ENCODE measurements around the gene CAMKK2.
"Not testable (repeated sequence)": the region's sequence is repeated elsewhere in the genome, so short reads cannot be mapped to it uniquely, and the experiment has no call there.

DNA sequence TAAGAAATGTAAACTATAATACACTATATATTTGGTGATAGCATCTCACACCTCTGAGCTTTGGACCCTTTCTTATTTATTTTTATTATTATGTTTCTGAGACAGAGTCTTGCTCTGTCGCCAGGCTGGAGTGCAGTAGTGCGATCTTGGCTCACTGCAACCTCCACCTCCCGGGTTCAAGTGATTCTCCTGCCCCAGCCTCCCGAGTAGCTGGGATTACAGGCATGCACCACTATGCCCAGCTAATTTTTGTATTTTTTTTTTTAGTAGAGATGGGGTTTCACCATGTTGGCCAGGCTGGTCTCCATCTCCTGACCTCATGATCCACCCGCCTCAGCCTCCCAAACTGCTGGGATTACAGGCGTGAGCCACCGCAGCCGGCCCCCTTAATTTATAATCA lies 10.9 kb upstream of the CAMKK2 start:
- TF ChIP-seq NFE2L2 (IDR thresholded peaks at IDR 0.05; ENCODE audit: low read depth, low read length); BHLHE40 (IDR thresholded peaks at IDR 0.05; ENCODE audit: low read depth, low read length); POLR2A (IDR thresholded peaks at IDR 0.05; ENCODE audit: low read depth, low read length); MXI1 (IDR thresholded peaks at IDR 0.05; ENCODE audit: borderline replicate concordance, low read depth, low read length); RFX5 (IDR thresholded peaks at IDR 0.05; ENCODE audit: low read depth, low read length): not testable (repeated sequence)
- TF ChIP-seq, protein P1, sequence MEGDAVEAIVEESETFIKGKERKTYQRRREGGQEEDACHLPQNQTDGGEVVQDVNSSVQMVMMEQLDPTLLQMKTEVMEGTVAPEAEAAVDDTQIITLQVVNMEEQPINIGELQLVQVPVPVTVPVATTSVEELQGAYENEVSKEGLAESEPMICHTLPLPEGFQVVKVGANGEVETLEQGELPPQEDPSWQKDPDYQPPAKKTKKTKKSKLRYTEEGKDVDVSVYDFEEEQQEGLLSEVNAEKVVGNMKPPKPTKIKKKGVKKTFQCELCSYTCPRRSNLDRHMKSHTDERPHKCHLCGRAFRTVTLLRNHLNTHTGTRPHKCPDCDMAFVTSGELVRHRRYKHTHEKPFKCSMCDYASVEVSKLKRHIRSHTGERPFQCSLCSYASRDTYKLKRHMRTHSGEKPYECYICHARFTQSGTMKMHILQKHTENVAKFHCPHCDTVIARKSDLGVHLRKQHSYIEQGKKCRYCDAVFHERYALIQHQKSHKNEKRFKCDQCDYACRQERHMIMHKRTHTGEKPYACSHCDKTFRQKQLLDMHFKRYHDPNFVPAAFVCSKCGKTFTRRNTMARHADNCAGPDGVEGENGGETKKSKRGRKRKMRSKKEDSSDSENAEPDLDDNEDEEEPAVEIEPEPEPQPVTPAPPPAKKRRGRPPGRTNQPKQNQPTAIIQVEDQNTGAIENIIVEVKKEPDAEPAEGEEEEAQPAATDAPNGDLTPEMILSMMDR (conservative IDR thresholded peaks at IDR 0.05; ENCODE audit: low read depth, low read length): not testable (repeated sequence)
